MCF 10A (cell line): ENCODE results near the gene RAB10. TPM values are rescaled to one million over a fixed set of nuclear protein-coding genes. Genes with fewer than 3 reads are reported as not detected.

Experiments used
- BruUV-seq: library from RNA; stranded (reverse); fragments of 400-500 nt; replicated peaks from 2 replicates; lab custom pipeline; 2021; lab: Mats Ljungman, UMichigan
- CTCF ChIA-PET: fragments of 300-600 bp; sonication (Branson Sonifier 250); formaldehyde crosslinking; extraction: SDS; loops from one replicate; lab custom pipeline; 2021; ENCODE audit warnings: antibody characterized with exemption, inconsistent platforms; lab: Yijun Ruan, JAX
- POLR2A ChIA-PET: fragments of 300-600, 350-650 bp; sonication (Branson Sonifier 250); formaldehyde crosslinking; extraction: SDS; loops from one replicate; lab custom pipeline; 2020; ENCODE audit warnings: antibody characterized with exemption, inconsistent platforms; lab: Yijun Ruan, JAX
- DNase-seq: peaks from one replicate; pipeline ENCODE4 v3.0.0-alpha.2; 2018; ENCODE audit not compliant: unreplicated experiment
- H3K27ac Mint-ChIP-seq: one replicate; pipeline ENCODE4 v1.8.0; 2022; ENCODE audit warnings: mild to moderate bottlenecking, low read depth, mixed read lengths; ENCODE audit not compliant: unreplicated experiment
- H3K27me3 Mint-ChIP-seq: one replicate; pipeline ENCODE4 v1.8.0; 2022; ENCODE audit warnings: mixed read lengths; ENCODE audit not compliant: insufficient read depth, unreplicated experiment
- H3K36me3 Mint-ChIP-seq: one replicate; pipeline ENCODE4 v1.8.0; 2022; ENCODE audit warnings: mild to moderate bottlenecking, moderate library complexity, mixed read lengths; ENCODE audit not compliant: insufficient read depth, unreplicated experiment
- H3K4me1 Mint-ChIP-seq: one replicate; pipeline ENCODE4 v1.8.0; 2022; ENCODE audit warnings: mixed read lengths; ENCODE audit not compliant: insufficient read depth, unreplicated experiment
- H3K4me3 Mint-ChIP-seq: one replicate; pipeline ENCODE4 v1.8.0; 2022; ENCODE audit warnings: mild to moderate bottlenecking, moderate library complexity, mixed read lengths; ENCODE audit not compliant: unreplicated experiment
- H3K9me3 Mint-ChIP-seq: one replicate; pipeline ENCODE4 v1.8.0; 2022; ENCODE audit warnings: mixed read lengths; ENCODE audit not compliant: unreplicated experiment
- intact Hi-C: fragments of 100-400 bp; cut with micrococcal nuclease; formaldehyde crosslinking; loops from 2 replicates; pipeline ENCODE4 v1.14.1; 2022
- total RNA-seq: library from RNA; stranded (reverse); gene quantifications from 2 replicates; pipeline ENCODE4 v1.2.3, GENCODE V29; 2022
- TF ChIP-seq, protein P1 (sequence below): fragments of 200-600 bp; IDR thresholded peaks from one replicate; pipeline ENCODE4 v1.8.0; 2022; ENCODE audit warnings: antibody characterized with exemption, mild to moderate bottlenecking; ENCODE audit not compliant: unreplicated experiment

Gene RAB10
- total RNA-seq, 1 experiment from 2014 or later: 147 TPM

DNA sequence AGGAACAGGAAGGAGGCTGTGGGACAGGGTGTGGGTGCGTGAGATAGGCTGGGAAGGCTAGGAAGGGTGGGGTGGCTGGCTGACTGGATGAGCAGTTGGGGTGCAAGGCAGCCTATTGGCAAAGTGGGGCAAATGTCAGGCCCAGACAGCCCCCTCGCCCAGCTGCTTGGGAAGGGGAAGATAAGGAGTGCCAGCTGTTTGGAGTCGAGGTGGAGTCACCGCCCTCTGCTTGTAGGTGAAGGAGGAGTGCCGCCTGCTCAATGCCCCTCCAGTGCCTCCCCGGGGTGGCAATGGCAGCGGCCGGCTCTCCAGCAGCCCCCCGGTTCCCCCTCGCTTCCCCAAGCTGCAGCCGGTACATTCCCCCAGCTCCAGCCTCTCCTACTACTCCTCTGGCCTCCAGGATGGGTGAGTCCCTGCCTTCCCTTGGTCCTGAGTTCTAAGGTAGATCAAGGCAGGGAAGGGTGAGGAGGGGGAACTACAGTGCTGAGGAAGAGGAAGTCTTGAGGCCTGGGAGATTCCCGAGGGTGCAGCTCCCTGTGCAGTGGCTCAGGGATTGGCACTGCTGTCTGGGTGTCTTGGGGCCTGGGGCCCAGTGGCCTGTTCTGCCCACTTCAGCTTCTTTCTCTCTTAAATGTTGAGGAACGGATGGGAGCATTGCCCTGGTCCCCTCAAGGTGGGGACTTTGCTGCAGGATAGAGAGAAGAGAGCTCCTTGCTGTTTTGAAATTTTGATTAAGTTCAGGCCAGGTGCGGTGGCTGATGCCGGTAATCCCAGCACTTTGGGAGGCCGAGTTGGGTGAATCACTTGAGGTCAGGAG is 152.3 kb downstream of the RAB10 start:
- CTCF ChIA-PET: interaction anchor here (0.5 to 0.7 kb wide), 3 partner anchors 15 to 561 kb away, joined by 3 to 4 read pairs (median 3); no protein-coding TSS in a partner anchor
- H3K36me3 Mint-ChIP-seq: peaks cover under 1% of the 10 kb centered on the region
- POLR2A ChIA-PET: no interaction called here
- no peaks in the 10 kb centered on the region for H3K9me3 Mint-ChIP-seq
- H3K4me1 Mint-ChIP-seq: no peaks in the 10 kb centered on the region
- intact Hi-C loops: no loop called here
- H3K4me3 Mint-ChIP-seq: no peak overlapping the region
- peaks cover 12% of the 10 kb centered on the region for H3K27me3 Mint-ChIP-seq
- no peak for DNase-seq
- no peak overlapping the region for H3K27ac Mint-ChIP-seq
- no TSS peak for BruUV-seq
- TF ChIP-seq, protein P1, sequence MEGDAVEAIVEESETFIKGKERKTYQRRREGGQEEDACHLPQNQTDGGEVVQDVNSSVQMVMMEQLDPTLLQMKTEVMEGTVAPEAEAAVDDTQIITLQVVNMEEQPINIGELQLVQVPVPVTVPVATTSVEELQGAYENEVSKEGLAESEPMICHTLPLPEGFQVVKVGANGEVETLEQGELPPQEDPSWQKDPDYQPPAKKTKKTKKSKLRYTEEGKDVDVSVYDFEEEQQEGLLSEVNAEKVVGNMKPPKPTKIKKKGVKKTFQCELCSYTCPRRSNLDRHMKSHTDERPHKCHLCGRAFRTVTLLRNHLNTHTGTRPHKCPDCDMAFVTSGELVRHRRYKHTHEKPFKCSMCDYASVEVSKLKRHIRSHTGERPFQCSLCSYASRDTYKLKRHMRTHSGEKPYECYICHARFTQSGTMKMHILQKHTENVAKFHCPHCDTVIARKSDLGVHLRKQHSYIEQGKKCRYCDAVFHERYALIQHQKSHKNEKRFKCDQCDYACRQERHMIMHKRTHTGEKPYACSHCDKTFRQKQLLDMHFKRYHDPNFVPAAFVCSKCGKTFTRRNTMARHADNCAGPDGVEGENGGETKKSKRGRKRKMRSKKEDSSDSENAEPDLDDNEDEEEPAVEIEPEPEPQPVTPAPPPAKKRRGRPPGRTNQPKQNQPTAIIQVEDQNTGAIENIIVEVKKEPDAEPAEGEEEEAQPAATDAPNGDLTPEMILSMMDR: no peak

Other genes with a start within 250 kb of the RAB10 start
- 34.0 and 35.3 TPM in 2 replicates for gene ASXL2, start 155.6 kb upstream of the RAB10 start, total RNA-seq
- gene KIF3C, start 51.6 kb upstream of the RAB10 start, total RNA-seq: 0.91 and 2.0 TPM in 2 replicates
- 0.23 and 1.7 TPM in 2 replicates for gene GAREM2, start 139.0 kb downstream of the RAB10 start, total RNA-seq
- gene HADHA, start 210.5 kb downstream of the RAB10 start, total RNA-seq: 132 and 152 TPM in 2 replicates
- gene HADHB, start 210.9 kb downstream of the RAB10 start, total RNA-seq: 126 and 143 TPM in 2 replicates